GM21786 (cell line): ENCODE data around the gene KCNH1.

Source experiments
- ATAC-seq: cut with Tn5 transposase; IDR thresholded peaks from one replicate; pipeline ENCODE4 v1.9.1; 2021; ENCODE audit not compliant: unreplicated experiment

The KCNH1 gene

GRCh38 chr1:211133836-211134669, at the start of gene KCNH1:
KCNH1 (minus strand) TSS chr1:211134148; CDS start chr1:211133945, 203 bp downstream.
- peak; percentile 88 for ATAC-seq

GRCh38 chr1:211182746-211183145, 48.8 kb upstream of the KCNH1 start:
- ATAC-seq: no peak

GRCh38 chr1:211174375-211174774, 40.4 kb upstream of the KCNH1 start:
- no peak for ATAC-seq

- no peak for ATAC-seq
Observed at GRCh38 chr1:211172657-211173056, 38.7 kb upstream of the KCNH1 start.

GRCh38 chr1:211169353-211169752, 35.4 kb upstream of the KCNH1 start:
- no peak for ATAC-seq

GRCh38 chr1:211158866-211159265, 24.9 kb upstream of the KCNH1 start:
- ATAC-seq: no peak

- ATAC-seq: no peak
Observed at GRCh38 chr1:211155040-211155439, 21.1 kb upstream of the KCNH1 start.

GRCh38 chr1:211153932-211154331, 20.0 kb upstream of the KCNH1 start:
- ATAC-seq: no peak

- ATAC-seq: no peak
Observed at GRCh38 chr1:211148366-211148765, 14.4 kb upstream of the KCNH1 start.

- no peak for ATAC-seq
Observed at GRCh38 chr1:211145944-211146343, 12.0 kb upstream of the KCNH1 start.

GRCh38 chr1:211135342-211135950, 1.5 kb upstream of the KCNH1 start:
- ATAC-seq: no peak

GRCh38 chr1:211133393-211133835, 534 bp downstream of the KCNH1 start:
- no peak for ATAC-seq

GRCh38 chr1:211132721-211133392, 1.1 kb downstream of the KCNH1 start:
- ATAC-seq: no peak

GRCh38 chr1:211129776-211130175, 4.2 kb downstream of the KCNH1 start:
- ATAC-seq: no peak

GRCh38 chr1:211127166-211127565, 6.8 kb downstream of the KCNH1 start:
- no peak for ATAC-seq

- ATAC-seq: no peak
Observed at GRCh38 chr1:211126622-211127021, 7.3 kb downstream of the KCNH1 start.

GRCh38 chr1:211118407-211119102, 15.4 kb downstream of the KCNH1 start:
- ATAC-seq: no peak

- ATAC-seq: no peak
Observed at GRCh38 chr1:211114446-211114845, 19.5 kb downstream of the KCNH1 start.

- ATAC-seq: no peak
Observed at GRCh38 chr1:211113566-211113965, 20.4 kb downstream of the KCNH1 start.

- no peak for ATAC-seq
Observed at GRCh38 chr1:211111351-211111750, 22.6 kb downstream of the KCNH1 start.

- ATAC-seq: no peak
Observed at GRCh38 chr1:211101481-211101880, 32.5 kb downstream of the KCNH1 start.
